Hippocampal formation (tissue), 2 donors: ENCODE data around the gene SEC24B.

ENCODE experiments used
- DNase-seq, 2 donors: peaks; one replicate each; lab custom pipeline; 2025; lab: John Stamatoyannopoulos, UW

The SEC24B gene

GRCh38 chr4:109433205-109434006, at the start of gene SEC24B:
Gene SEC24B, plus strand, starts transcription at chr4:109433815. Its CDS starts 55 bp downstream, at chr4:109433870.
- DNase-seq: peak; percentile 87 to 88

GRCh38 chr4:109383823-109384222, 49.8 kb upstream of the SEC24B start:
- no peak for DNase-seq

GRCh38 chr4:109385260-109385659, 48.4 kb upstream of the SEC24B start:
- no peak for DNase-seq

GRCh38 chr4:109389369-109390114, 44.1 kb upstream of the SEC24B start:
- no peak for DNase-seq

GRCh38 chr4:109390115-109390768, 43.4 kb upstream of the SEC24B start:
- DNase-seq: no peak

GRCh38 chr4:109395694-109396093, 37.9 kb upstream of the SEC24B start:
- no peak for DNase-seq

- DNase-seq: no peak
These were observed 34.7 kb upstream of the SEC24B start for GRCh38 chr4:109398928-109399327.

- DNase-seq: peak in 1 of 2 donors; percentile 63
These were observed 27.2 kb upstream of the SEC24B start for GRCh38 chr4:109406337-109406931.

- no peak for DNase-seq
These were observed 26.4 kb upstream of the SEC24B start for GRCh38 chr4:109407027-109407737.

GRCh38 chr4:109408711-109409110, 24.9 kb upstream of the SEC24B start:
- no peak for DNase-seq

GRCh38 chr4:109410226-109410625, 23.4 kb upstream of the SEC24B start:
- no peak for DNase-seq

GRCh38 chr4:109410776-109411175, 22.8 kb upstream of the SEC24B start:
- no peak for DNase-seq

GRCh38 chr4:109411964-109412363, 21.7 kb upstream of the SEC24B start:
- peak in 1 of 2 donors; percentile 10 for DNase-seq

- no peak for DNase-seq
These were observed 20.8 kb upstream of the SEC24B start for GRCh38 chr4:109412776-109413175.

GRCh38 chr4:109414938-109415337, 18.7 kb upstream of the SEC24B start:
- no peak for DNase-seq

- no peak for DNase-seq
These were observed 15.0 kb upstream of the SEC24B start for GRCh38 chr4:109418588-109418987.

GRCh38 chr4:109419679-109420078, 13.9 kb upstream of the SEC24B start:
- no peak for DNase-seq

GRCh38 chr4:109424093-109424841, 9.3 kb upstream of the SEC24B start:
- no peak for DNase-seq

- DNase-seq: no peak
These were observed 8.2 kb upstream of the SEC24B start for GRCh38 chr4:109425405-109425804.

- no peak for DNase-seq
These were observed 4.1 kb upstream of the SEC24B start for GRCh38 chr4:109429545-109429944.

- no peak for DNase-seq
These were observed 1.4 kb upstream of the SEC24B start for GRCh38 chr4:109432203-109432602.
